Measurements from ENCODE around the gene SFRP5.

The SFRP5 gene

DNA sequence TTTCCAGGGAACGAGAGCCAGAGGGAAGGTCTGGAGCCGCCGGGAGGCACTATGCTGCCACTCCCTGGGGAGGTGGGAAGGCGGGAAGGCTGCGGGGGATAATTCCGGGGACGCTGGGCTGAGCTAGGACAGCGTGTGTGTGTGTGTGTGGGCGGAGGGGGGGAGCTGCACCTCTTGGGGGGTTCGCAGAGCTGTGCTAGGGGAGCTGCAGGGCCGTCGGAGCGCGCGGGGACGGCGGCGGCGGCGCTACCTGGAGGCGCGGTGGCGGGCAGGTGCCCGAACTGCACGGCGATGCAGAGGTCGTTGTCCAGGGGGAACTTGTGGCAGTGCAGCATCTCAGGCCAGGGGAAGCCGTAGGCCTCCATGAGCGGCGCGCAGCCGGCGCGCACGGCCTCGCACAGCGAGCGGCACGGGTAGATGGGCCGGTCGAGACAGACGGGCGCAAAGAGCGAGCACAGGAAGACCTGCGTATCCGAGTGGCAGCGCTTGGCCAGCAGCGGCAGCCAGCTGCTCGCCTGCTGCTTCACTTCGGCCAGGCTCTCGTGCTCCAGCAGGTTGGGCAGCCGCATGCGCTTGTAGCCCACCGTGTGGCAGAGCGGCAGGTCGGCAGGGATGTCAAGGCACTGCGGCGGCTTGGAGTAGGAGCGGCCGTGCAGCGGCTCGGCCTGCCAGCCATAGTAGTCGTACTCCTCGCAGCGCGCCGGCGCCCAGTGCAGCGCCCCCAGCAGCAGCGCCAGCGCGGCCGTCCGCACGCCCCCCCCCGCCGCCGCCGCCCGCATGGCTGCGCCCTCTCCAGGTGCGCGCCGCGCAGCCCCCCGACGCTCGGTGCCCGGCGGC, 526 bp downstream of the SFRP5 start:
- no peak for DNase-seq (ENCODE audit: extremely low read depth, low read depth)
- no peak overlapping the region for H3K4me3 ChIP-seq (replicated peaks; ENCODE audit: low read depth, low read length)
- TF ChIP-seq, protein P1, sequence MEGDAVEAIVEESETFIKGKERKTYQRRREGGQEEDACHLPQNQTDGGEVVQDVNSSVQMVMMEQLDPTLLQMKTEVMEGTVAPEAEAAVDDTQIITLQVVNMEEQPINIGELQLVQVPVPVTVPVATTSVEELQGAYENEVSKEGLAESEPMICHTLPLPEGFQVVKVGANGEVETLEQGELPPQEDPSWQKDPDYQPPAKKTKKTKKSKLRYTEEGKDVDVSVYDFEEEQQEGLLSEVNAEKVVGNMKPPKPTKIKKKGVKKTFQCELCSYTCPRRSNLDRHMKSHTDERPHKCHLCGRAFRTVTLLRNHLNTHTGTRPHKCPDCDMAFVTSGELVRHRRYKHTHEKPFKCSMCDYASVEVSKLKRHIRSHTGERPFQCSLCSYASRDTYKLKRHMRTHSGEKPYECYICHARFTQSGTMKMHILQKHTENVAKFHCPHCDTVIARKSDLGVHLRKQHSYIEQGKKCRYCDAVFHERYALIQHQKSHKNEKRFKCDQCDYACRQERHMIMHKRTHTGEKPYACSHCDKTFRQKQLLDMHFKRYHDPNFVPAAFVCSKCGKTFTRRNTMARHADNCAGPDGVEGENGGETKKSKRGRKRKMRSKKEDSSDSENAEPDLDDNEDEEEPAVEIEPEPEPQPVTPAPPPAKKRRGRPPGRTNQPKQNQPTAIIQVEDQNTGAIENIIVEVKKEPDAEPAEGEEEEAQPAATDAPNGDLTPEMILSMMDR (IDR thresholded peaks at IDR 0.05; ENCODE audit: low read depth, low read length, missing control alignments), result no peak

DNA sequence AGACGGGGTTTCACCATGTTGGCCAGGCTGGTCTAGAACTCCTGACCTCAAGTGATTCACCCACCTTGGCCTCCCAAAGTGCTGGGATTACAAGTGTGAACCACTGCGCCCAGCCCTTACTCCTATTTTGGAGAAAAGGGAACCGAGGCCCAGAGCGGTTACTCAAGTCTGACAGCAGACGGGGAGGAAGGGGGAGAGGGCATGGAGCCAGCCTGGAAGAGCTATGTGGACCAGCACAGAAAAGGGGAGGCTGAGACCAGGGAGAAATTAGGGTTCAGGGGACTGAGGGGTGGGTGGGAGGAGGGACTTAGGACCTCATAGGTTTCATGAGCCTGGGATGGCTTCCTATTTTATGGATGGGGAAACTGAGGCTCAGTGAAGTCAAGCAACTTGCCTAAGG, 1.5 kb downstream of the SFRP5 start:
- TF ChIP-seq, protein P1 (IDR thresholded peaks at IDR 0.05; ENCODE audit: low read depth, low read length, missing control alignments), result no peak
- no peak for DNase-seq (ENCODE audit: extremely low read depth, low read depth)
- no peak overlapping the region for H3K4me3 ChIP-seq (replicated peaks; ENCODE audit: low read depth, low read length)

DNA sequence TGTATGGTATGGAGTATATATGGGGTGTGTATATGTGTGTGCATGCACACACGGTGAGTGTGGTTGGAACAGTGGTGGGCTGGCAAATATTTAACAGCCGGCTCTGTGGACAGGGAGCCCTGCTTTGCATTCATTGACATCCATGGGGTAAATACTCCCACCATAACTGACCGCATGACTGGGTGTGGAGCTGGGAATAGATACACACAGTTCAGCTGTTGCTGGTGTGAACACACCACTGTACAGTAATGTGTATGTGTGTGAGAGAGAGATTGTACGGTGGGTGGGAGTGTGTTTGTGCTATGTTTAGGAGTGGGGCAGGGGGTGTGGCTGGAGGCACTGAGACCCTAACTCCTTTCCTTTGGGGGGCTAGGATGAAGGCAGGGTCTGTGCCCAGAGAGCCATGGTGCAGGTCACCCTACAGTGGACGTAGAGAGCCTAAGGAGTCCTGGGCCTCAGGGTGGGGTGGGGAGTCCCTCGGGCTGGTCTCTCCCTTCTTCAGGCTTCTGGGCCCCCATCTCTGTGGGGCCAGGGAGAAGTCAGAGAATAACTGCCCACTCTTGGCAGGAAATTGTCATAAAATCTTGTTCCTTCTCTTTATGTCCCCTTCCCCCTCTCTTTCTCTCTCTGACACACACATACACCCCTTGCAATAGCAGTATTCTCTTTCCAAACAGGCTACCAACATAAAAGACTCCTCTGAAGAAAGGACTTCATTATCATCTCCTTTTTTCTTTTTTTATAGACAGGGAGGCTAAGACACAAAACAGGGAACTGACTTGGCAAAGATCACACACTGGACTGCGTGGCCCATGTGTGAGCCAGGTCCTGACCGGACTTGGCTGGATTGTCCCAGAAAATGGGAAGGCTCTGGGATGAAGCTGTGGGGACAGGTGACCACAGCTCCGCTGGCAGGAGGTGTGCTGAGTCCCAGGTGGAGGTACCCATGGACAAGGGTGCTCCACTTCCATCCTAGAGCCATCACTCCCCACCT, 3.2 kb downstream of the SFRP5 start:
- TF ChIP-seq, protein P1 (IDR thresholded peaks at IDR 0.05; ENCODE audit: low read depth, low read length, missing control alignments), result no peak
- no peak for DNase-seq (ENCODE audit: extremely low read depth, low read depth)
- no peak overlapping the region for H3K4me3 ChIP-seq (replicated peaks; ENCODE audit: low read depth, low read length)

DNA sequence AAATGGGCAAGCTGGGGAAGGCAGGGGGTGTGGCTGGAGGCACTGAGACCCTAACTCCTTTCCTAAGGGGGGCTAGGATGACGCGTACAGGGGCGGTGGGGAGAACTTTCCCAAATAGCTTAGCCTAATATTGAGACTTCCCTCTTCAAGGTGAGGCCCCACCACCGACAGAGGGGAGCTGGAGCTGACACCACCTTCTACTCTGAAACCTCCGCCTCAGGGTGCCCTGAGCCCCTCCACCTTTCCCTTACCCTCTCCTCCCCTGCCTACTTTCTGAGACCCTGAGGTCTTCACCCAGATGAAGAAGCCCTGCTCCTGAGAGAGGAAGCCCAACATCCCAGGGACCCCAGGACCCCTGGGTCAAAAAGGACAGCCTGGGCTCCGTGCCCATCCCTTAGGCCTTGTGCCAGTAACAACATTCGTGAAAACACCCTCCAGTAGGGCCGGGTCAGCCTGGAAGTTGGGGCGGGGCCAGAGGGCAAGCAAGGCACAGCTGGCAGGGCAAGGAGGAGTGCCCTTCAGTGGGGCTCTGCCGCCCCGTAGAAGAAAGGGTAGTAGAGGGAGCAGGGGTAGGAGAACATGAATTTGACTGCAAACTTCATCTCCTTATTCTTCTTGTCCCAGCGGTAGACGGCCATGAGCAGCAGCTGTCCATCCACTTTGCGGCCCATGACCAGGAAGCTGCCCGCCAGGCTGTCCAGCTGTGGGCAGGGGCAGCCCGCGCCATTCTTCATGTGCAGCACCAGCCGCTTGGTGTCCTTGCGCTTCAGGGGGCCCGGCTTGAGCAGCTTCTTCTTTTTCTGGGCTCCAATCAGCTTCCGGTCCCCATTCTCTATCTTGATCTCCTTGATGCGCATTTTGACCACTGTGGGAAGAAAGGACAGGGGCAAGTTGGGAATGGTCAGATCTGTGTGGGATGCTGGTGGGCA, 4.5 kb downstream of the SFRP5 start:
- TF ChIP-seq, protein P1 (IDR thresholded peaks at IDR 0.05; ENCODE audit: low read depth, low read length, missing control alignments), result no peak
- no peak for DNase-seq (ENCODE audit: extremely low read depth, low read depth)
- H3K4me3 ChIP-seq (replicated peaks; ENCODE audit: low read depth, low read length), result no peak overlapping the region

DNA sequence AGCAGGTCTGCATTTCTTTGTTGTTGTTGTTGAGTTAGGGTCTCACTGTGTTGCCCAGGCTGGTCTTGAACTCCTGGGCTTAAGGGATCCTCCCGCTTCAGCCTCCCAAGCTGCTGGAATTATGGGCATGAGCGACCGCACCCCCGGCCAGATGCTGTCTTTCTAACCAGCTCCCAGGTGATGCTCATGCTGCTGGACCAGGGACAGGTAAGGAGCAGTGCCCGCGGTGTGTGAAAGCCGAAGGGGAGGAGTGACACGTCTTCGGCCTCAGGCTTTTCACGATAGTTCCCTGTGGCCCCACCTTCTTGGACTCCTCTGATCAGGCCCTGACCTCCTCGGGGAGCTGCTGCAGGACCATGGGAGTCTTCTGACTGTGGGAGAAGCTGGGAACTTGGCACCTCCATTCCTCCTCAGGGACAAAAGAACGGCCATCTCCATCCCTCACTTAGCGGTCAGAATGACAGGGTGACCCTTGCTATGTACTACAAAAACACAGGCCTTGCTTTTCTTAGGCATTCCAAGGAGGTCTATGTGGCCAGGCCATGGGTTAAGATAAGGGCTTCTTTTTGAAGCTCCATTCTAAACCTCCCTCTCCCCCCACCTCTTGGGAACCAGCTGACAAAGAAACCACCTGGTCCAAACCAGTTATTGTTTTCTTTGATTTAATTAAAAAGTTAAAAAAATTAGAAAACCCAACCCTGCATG, 5.5 kb downstream of the SFRP5 start:
- DNase-seq (ENCODE audit: extremely low read depth, low read depth), result no peak
- no peak overlapping the region for H3K4me3 ChIP-seq (replicated peaks; ENCODE audit: low read depth, low read length)
- TF ChIP-seq, protein P1 (IDR thresholded peaks at IDR 0.05; ENCODE audit: low read depth, low read length, missing control alignments), result no peak
